SJCRH30 (cell line): ENCODE data around the gene HSP90B1. TPM values are rescaled to one million over a fixed set of nuclear protein-coding genes. Genes with fewer than 3 reads are reported as not detected.
A peak's percentile ranks its signal among the peaks of the same experiment; 100 is the strongest.

ENCODE experiments used
- DNase-seq, 2 experiments: peaks; one replicate each; pipeline ENCODE4 v3.0.0-alpha.2; 2015 to 2020
- H3K27ac ChIP-seq: fragments of 250-450 bp; sonication (Bioruptor Pico); 2 replicates; pipeline ENCODE4 v1.5.1; 2020; ENCODE audit warnings: mild to moderate bottlenecking, moderate library complexity
- H3K27me3 ChIP-seq: fragments of 250-450 bp; sonication (Bioruptor Pico); 2 replicates; pipeline ENCODE4 v1.5.1; 2020; ENCODE audit warnings: mild to moderate bottlenecking, moderate library complexity
- H3K36me3 ChIP-seq: fragments of 250-450 bp; sonication (Bioruptor Pico); 2 replicates; pipeline ENCODE4 v1.5.1; 2020; ENCODE audit warnings: mild to moderate bottlenecking, moderate library complexity
- H3K4me1 ChIP-seq: fragments of 250-450 bp; sonication (Bioruptor Pico); 2 replicates; pipeline ENCODE4 v1.5.1; 2020; ENCODE audit warnings: mild to moderate bottlenecking, moderate library complexity
- H3K4me3 ChIP-seq: fragments of 250-450 bp; sonication (Bioruptor Pico); 2 replicates; pipeline ENCODE4 v1.5.1; 2020; ENCODE audit warnings: mild to moderate bottlenecking, moderate library complexity
- H3K9me3 ChIP-seq: fragments of 250-450 bp; sonication (Bioruptor Pico); replicated peaks from 2 replicates; pipeline ENCODE4 v1.5.1; 2020; ENCODE audit warnings: mild to moderate bottlenecking, moderate library complexity
- total RNA-seq: library from RNA; depleted of rRNA; stranded (reverse); fragments of >200 nt; shearing (Covaris generic); gene quantifications from 2 replicates; pipeline ENCODE4 v1.2.3, GENCODE V29; 2014; rRNA removed

Gene HSP90B1
- total RNA-seq, 1 experiment from 2014 or later, result 423 TPM

GRCh38 chr12:103978384-103978982 lies 48.3 kb downstream of the HSP90B1 start:
- Histone ChIP-seq H3K27ac (no peak overlapping the region), H3K27me3 (no peaks in the 10 kb centered on the region)
- no peak for DNase-seq

GRCh38 chr12:103986829-103987228 lies 56.6 kb downstream of the HSP90B1 start:
- peaks cover 53% of the 10 kb centered on the region for H3K36me3 ChIP-seq
- H3K4me1 ChIP-seq, result no peaks in the 10 kb centered on the region
- H3K9me3 ChIP-seq, result no peaks in the 10 kb centered on the region
- no peak overlapping the region for H3K27ac ChIP-seq
- no peak overlapping the region for H3K4me3 ChIP-seq
- H3K27me3 ChIP-seq, result no peaks in the 10 kb centered on the region
- DNase-seq, result no peak

More at GRCh38 chr12:103978384-103978982, 48.3 kb downstream of the HSP90B1 start:
- H3K36me3 ChIP-seq, result peaks cover 42% of the 10 kb centered on the region
- H3K4me1 ChIP-seq, result no peaks in the 10 kb centered on the region
- no peak overlapping the region for H3K4me3 ChIP-seq
- H3K9me3 ChIP-seq, result no peaks in the 10 kb centered on the region

- Histone ChIP-seq H3K9me3 (0 out of 2 replicates have a peak, but pooled peaks cover 2% of the 10 kb centered on the region), H3K27me3 (no peaks in the 10 kb centered on the region), H3K36me3 (peaks cover 8% of the 10 kb centered on the region), H3K4me3 (no peak overlapping the region), H3K4me1 (peaks cover 8% of the 10 kb centered on the region), H3K27ac (no peak overlapping the region)
- peak in 1 of 2 experiments; percentile 26 for DNase-seq
Observed at GRCh38 chr12:103994235-103994634, 64.0 kb downstream of the HSP90B1 start.

GRCh38 chr12:103996595-103996994 lies 66.4 kb downstream of the HSP90B1 start:
- DNase-seq, result no peak
- Histone ChIP-seq H3K9me3 (0 out of 2 replicates have a peak, but pooled peaks cover 2% of the 10 kb centered on the region), H3K36me3 (no peaks in the 10 kb centered on the region), H3K4me1 (peaks cover 8% of the 10 kb centered on the region), H3K27ac (no peak overlapping the region), H3K27me3 (no peaks in the 10 kb centered on the region), H3K4me3 (no peak overlapping the region)

GRCh38 chr12:103997286-103997900 lies 67.2 kb downstream of the HSP90B1 start:
- H3K27ac ChIP-seq, result no peak overlapping the region
- no peaks in the 10 kb centered on the region for H3K27me3 ChIP-seq
- no peak for DNase-seq

More at GRCh38 chr12:103997286-103997900, 67.2 kb downstream of the HSP90B1 start:
- Histone ChIP-seq H3K36me3 (no peaks in the 10 kb centered on the region), H3K4me3 (no peak overlapping the region), H3K9me3 (0 out of 2 replicates have a peak, but pooled peaks cover 2% of the 10 kb centered on the region), H3K4me1 (peaks cover 8% of the 10 kb centered on the region)

Other genes starting within 250 kb of the HSP90B1 start
- gene NT5DC3, start 89.2 kb upstream of the HSP90B1 start, total RNA-seq, result 13.2 and 14.8 TPM in 2 replicates
- 56.2 and 57.3 TPM in 2 replicates for gene TDG, start 35.5 kb downstream of the HSP90B1 start, total RNA-seq
- gene GLT8D2, start 119.8 kb downstream of the HSP90B1 start, total RNA-seq, result 16.7 and 17.9 TPM in 2 replicates
- gene HCFC2, start 134.1 kb downstream of the HSP90B1 start, total RNA-seq, result 10.8 and 16.1 TPM in 2 replicates
- 33.3 and 38.4 TPM in 2 replicates for gene NFYB, start 207.8 kb downstream of the HSP90B1 start, total RNA-seq